ENCODE data around the gene EIF4A3. TPM values are rescaled to one million over a fixed set of nuclear protein-coding genes. Genes with fewer than 3 reads are reported as not detected.
A peak's percentile ranks its signal among the peaks of the same experiment; 100 is the strongest.

EIF4A3 gene
- polyA plus RNA-seq, 1 experiment, result 103 TPM

DNA sequence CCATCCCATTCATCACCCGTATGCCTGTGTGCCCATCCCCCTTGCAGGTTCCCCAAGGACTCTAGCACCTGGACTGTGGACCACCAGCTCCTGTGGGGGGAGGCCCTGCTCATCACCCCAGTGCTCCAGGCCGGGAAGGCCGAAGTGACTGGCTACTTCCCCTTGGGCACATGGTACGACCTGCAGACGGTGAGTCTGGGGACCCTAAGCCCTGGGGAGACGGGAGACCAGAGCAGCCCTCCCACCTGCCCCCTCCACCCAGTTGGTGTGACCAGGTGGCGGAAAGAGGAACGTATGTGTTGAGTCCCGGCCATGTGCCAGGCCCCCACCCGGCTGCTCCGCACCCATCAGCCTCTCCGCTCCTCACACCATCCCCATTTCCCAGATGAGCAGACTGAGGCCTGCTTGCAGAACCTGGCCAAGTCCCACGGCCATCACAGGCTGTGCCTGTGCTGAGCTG lies 30.0 kb downstream of the EIF4A3 start:
- POLR2A ChIA-PET, result no interaction called here
- CTCF ChIA-PET, result interaction anchor here (0.9 kb wide), 1 partner anchor 16 kb away, joined by 7 read pairs; the partner anchor contains the start of gene GAA

DNA sequence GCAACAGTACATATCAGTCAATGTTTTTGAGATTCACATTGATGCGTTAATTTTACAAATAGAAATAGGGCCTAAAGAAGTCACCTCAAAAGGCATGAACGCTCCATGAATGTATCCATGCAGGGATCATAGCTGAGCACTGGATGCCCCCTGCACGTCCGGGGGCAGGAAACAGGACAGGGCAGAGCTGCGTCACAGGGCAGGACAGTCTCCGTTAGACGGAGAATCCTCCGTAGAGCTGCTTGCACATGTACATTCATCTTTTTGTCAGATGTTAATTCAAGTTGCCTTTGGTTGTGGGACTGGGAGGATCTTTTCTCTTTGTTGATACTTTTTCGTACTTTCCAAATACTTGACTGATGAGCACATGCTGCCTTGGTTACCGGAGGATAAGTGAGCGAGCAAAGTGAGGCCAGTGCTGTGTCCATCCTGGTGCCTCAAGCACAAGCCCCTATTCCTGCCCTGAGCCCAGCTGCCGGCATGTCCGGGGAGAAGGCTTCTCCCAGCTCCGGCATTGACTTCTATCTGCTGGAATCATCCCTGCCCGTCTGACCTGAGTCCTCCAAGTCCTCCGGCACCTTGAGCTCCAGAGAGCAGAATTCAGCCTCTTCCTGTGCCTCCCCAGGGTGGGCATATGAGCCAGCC lies 30.5 kb downstream of the EIF4A3 start:
- H3K9me3 ChIP-seq (ENCODE audit: control insufficient read depth, insufficient read depth, low read length), result no peaks in the 10 kb centered on the region; the same call in 1 of the 2 replicates
- no peaks in the 10 kb centered on the region for H3K27me3 ChIP-seq (ENCODE audit: control insufficient read depth, insufficient read depth, low read length)
- DNase-seq (ENCODE audit: low read depth, low spot score), result peak; percentile 21
- TF ChIP-seq, protein P1, sequence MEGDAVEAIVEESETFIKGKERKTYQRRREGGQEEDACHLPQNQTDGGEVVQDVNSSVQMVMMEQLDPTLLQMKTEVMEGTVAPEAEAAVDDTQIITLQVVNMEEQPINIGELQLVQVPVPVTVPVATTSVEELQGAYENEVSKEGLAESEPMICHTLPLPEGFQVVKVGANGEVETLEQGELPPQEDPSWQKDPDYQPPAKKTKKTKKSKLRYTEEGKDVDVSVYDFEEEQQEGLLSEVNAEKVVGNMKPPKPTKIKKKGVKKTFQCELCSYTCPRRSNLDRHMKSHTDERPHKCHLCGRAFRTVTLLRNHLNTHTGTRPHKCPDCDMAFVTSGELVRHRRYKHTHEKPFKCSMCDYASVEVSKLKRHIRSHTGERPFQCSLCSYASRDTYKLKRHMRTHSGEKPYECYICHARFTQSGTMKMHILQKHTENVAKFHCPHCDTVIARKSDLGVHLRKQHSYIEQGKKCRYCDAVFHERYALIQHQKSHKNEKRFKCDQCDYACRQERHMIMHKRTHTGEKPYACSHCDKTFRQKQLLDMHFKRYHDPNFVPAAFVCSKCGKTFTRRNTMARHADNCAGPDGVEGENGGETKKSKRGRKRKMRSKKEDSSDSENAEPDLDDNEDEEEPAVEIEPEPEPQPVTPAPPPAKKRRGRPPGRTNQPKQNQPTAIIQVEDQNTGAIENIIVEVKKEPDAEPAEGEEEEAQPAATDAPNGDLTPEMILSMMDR (IDR thresholded peaks at IDR 0.05; ENCODE audit: low read depth, low read length), result no peak
- ChIA-PET CTCF (interaction anchor here (0.9 kb wide), 1 partner anchor 15 kb away, joined by 7 read pairs; the partner anchor contains the start of gene GAA), POLR2A (no interaction called here)
- no peak overlapping the region for H3K4me3 ChIP-seq (ENCODE audit: low read depth, low read length)
- peak overlapping the region; percentile 21 for H3K27ac ChIP-seq (ENCODE audit: low read depth, low read length)

More for the DNA sequence above, 30.0 kb downstream of the EIF4A3 start:
- H3K9me3 ChIP-seq (ENCODE audit: control insufficient read depth, insufficient read depth, low read length), result no peaks in the 10 kb centered on the region; the same call in 1 of the 2 replicates
- no peak for DNase-seq (ENCODE audit: low read depth, low spot score)
- TF ChIP-seq, protein P1 (IDR thresholded peaks at IDR 0.05; ENCODE audit: low read depth, low read length), result no peak
- H3K27me3 ChIP-seq (ENCODE audit: control insufficient read depth, insufficient read depth, low read length), result no peaks in the 10 kb centered on the region
- H3K27ac ChIP-seq (ENCODE audit: low read depth, low read length), result peak overlapping the region; percentile 21
- H3K4me3 ChIP-seq (ENCODE audit: low read depth, low read length), result no peak overlapping the region

DNA sequence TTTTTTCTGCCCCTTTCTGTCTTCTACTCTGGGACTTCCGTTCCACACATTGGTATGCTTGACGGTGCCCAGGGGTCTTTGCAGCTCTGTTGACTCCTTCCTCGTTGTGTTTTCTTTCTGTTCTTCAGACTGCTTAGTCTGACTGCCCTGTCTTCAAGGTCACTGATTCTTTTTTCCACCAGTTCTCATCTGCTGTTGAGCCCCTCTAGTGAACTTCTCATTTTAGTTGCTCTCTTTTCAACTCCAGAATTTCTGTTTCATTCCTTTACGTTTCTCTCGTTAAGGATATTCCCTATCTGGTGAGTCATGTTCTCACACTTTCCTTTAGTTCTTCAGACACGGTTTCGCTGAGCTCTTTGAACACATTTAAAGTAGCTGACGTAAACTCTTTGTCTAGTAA lies 31.8 kb downstream of the EIF4A3 start:
- no peak for DNase-seq (ENCODE audit: low read depth, low spot score)
- POLR2A ChIA-PET, result interaction anchor here (0.9 kb wide), 1 partner anchor 14 kb away, joined by 3 read pairs; the partner anchor contains the start of gene GAA
- CTCF ChIA-PET, result interaction anchor here (1.1 to 2.5 kb wide), 2 partner anchors 9 to 14 kb away, joined by 3 to 18 read pairs; partner anchors contain the start of gene GAA
- TF ChIP-seq, protein P1 (IDR thresholded peaks at IDR 0.05; ENCODE audit: low read depth, low read length), result no peak
- H3K4me3 ChIP-seq (ENCODE audit: low read depth, low read length), result no peak overlapping the region
- H3K9me3 ChIP-seq (ENCODE audit: control insufficient read depth, insufficient read depth, low read length), result no peaks in the 10 kb centered on the region; the same call in 1 of the 2 replicates
- H3K27me3 ChIP-seq (ENCODE audit: control insufficient read depth, insufficient read depth, low read length), result no peaks in the 10 kb centered on the region
- no peak overlapping the region for H3K27ac ChIP-seq (ENCODE audit: low read depth, low read length)

DNA sequence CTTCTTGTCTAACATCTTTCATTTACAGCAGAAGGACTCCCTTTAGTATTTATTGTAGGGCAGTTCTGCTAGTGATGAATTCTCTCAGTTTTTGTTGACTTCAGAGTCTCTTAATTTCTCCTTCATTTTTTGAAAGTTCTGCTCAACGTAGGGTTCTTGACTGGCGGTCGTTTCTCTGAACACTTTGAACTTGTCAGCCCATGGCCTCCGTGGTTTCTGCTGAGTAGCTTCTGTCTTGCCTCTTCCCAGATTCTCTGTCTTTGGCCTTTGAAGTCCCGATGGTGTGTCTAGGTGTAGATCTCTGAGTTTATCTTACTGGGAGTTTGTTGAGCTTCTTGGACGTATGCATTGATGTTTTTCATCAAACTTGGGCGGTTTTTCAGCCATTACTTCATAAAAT lies 32.2 kb downstream of the EIF4A3 start:
- no peak for DNase-seq (ENCODE audit: low read depth, low spot score)
- Histone ChIP-seq H3K27me3 (ENCODE audit: control insufficient read depth, insufficient read depth, low read length) (no peaks in the 10 kb centered on the region), H3K4me3 (ENCODE audit: low read depth, low read length) (no peak overlapping the region), H3K27ac (ENCODE audit: low read depth, low read length) (no peak overlapping the region), H3K9me3 (ENCODE audit: control insufficient read depth, insufficient read depth, low read length) (no peaks in the 10 kb centered on the region; the same call in 1 of the 2 replicates)
- ChIA-PET CTCF (interaction anchor here (1.1 to 2.5 kb wide), 2 partner anchors 10 to 13 kb away, joined by 3 to 18 read pairs; partner anchors contain the start of gene GAA), POLR2A (no interaction called here)
- TF ChIP-seq, protein P1 (IDR thresholded peaks at IDR 0.05; ENCODE audit: low read depth, low read length), result no peak

DNA sequence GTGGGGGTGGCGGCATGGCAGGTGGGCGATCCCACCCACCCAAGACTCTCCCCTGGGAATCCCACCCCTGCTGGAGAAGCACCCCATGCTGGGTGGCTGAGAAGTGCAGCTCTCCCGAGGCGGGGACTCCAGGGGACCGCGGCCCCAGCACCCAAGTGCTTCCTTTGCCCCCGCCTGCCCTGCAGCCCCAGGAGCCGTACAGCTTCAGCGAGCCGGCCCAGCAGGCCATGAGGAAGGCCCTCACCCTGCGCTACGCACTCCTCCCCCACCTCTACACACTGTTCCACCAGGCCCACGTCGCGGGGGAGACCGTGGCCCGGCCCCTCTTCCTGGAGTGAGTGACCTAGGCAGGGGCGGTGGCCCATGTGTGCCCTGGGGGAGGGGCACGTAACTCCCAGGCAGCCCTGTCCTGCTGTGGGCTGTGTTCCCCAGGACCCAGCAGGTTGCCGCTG lies 33.9 kb downstream of the EIF4A3 start:
- H3K4me3 ChIP-seq (ENCODE audit: low read depth, low read length), result no peak overlapping the region
- no peaks in the 10 kb centered on the region for H3K27me3 ChIP-seq (ENCODE audit: control insufficient read depth, insufficient read depth, low read length)
- H3K27ac ChIP-seq (ENCODE audit: low read depth, low read length), result no peak overlapping the region
- TF ChIP-seq, protein P1 (IDR thresholded peaks at IDR 0.05; ENCODE audit: low read depth, low read length), result no peak
- CTCF ChIA-PET, result no interaction called here
- POLR2A ChIA-PET, result no interaction called here
- no peaks in the 10 kb centered on the region; the same call in 1 of the 2 replicates for H3K9me3 ChIP-seq (ENCODE audit: control insufficient read depth, insufficient read depth, low read length)
- DNase-seq (ENCODE audit: low read depth, low spot score), result no peak
